AG04449 (cell line): ENCODE measurements around the gene CBFB.

Experiments
- CTCF ChIA-PET: fragments of 350-600 bp; formaldehyde crosslinking; extraction: SDS; loops from one replicate; lab custom pipeline; 2021; ENCODE audit warnings: antibody characterized with exemption; lab: Yijun Ruan, JAX
- POLR2A ChIA-PET: fragments of 400-600, 350-600 bp; formaldehyde crosslinking; extraction: SDS; loops from one replicate; lab custom pipeline; 2020; ENCODE audit warnings: antibody characterized with exemption, inconsistent platforms; lab: Yijun Ruan, JAX
- DNase-seq: peaks from one replicate; pipeline ENCODE4 v3.0.0-alpha.2; 2010; ENCODE audit warnings: low read depth, low spot score
- H3K4me3 ChIP-seq: 2 replicates; pipeline ENCODE4 v1.5.1; 2011; ENCODE audit warnings: low read depth, mild to moderate bottlenecking, control low read depth, low read length
- TF ChIP-seq, protein P1 (sequence below): IDR thresholded peaks from one replicate; pipeline ENCODE4 v1.5.1; 2011; ENCODE audit warnings: mild to moderate bottlenecking, moderate library complexity, low read length, control low read depth, inconsistent platforms; ENCODE audit not compliant: insufficient read depth; ENCODE audit errors: missing control alignments

Gene CBFB

DNA sequence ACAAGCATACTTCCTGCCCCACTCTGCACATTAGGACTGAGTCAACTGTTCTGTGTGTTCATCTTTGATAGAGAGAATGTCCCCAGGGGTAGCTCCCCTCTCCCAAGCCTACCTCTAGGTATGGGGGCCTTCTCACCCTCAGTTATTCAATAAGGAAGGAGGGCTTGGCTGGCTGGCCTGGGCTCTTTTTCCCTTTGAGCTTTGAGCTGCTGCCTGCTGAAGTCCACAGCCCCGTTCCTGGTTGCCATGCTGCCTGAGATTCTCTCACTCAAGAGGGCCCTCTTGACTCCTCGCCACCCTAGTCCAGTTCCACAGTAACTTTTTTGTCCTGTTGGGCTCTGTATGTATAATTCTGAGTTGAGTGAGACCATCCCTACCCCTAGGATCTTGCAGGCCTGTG is 116.8 kb downstream of the CBFB start:
- H3K4me3 ChIP-seq, result no peak overlapping the region
- DNase-seq, result no peak
- TF ChIP-seq, protein P1, sequence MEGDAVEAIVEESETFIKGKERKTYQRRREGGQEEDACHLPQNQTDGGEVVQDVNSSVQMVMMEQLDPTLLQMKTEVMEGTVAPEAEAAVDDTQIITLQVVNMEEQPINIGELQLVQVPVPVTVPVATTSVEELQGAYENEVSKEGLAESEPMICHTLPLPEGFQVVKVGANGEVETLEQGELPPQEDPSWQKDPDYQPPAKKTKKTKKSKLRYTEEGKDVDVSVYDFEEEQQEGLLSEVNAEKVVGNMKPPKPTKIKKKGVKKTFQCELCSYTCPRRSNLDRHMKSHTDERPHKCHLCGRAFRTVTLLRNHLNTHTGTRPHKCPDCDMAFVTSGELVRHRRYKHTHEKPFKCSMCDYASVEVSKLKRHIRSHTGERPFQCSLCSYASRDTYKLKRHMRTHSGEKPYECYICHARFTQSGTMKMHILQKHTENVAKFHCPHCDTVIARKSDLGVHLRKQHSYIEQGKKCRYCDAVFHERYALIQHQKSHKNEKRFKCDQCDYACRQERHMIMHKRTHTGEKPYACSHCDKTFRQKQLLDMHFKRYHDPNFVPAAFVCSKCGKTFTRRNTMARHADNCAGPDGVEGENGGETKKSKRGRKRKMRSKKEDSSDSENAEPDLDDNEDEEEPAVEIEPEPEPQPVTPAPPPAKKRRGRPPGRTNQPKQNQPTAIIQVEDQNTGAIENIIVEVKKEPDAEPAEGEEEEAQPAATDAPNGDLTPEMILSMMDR, result no peak
- CTCF ChIA-PET, result interaction anchor here (0.8 to 9.3 kb wide), 6 partner anchors 10 to 185 kb away, joined by 3 to 91 read pairs (median 4); partner anchors contain the start of gene CES3
- POLR2A ChIA-PET, result no interaction called here

DNA sequence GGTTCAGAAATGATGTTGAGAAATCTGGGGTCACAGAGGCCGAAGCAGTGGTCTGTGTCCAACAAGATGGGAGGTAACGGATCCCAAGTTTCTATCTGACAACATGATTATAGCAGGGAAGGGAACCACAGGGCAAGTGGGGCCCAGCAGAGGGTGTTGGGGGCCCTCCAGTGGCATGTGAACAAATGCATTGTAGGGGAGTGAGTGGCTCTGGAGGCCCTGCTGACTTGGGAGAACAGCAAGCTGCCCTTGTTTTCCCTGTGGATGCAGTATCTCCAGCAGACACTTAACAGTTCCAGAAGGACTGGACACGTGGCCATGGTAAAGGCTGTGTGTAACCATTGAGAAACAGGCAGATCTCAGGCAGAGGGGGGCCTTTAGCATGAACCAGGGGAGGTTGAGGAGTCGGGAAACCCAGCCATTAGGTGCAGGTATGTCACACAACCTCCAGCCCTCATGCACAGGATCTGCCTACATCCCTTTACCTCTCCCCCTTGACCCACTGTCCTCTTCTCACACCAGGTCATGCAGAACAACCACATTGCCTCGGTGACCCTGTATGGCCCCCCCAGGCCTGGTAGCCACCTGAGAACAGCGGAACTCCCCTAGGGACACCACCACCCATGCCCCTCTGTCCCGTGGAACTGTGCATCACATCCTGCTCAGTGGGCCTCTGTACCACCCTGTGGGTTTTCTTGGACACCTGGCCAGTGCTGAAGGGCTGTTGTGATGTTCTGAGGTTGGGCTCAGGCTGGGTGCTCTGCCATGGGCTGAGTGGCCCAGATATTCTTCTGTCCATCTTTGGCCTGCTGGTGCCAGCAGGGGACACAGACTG is 117.8 kb downstream of the CBFB start:
- POLR2A ChIA-PET, result no interaction called here

DNA sequence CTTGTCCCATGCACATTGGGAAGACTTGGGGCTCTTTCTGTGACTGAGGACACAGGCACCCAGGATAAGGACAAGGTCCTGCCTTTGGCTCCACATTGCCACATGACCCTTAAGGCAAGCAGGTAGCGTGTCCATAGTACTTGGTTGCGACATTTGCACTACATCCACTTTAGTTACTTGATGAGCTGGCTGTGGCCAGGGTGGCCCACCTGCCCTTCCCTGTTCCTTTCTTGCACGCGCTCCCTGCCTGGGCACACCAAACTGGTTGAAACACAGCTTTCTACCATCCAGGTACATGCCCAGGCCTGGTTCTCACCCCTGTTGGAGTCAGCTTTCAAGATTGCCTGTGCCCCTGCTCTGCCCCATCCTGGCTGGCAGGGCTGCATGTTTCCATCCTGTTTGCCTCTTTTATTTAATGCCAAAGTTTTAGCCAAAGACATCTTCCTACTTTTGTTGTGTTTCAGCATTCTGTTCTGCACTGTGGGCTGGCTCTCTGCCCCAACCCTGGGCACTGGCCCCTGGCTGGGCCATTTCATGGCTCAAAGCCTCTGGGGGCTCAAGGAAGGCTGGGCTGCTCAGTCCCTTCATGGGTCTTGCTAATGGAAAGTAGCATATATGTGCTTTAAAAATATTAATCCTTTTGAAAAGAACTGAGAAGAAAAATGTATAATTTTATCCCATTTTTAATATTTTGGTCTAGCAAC is 118.6 kb downstream of the CBFB start:
- H3K4me3 ChIP-seq, result no peak overlapping the region
- CTCF ChIA-PET, result interaction anchor here (0.6 kb wide), 1 partner anchor 16 kb away, joined by 3 read pairs; no protein-coding TSS in a partner anchor
- DNase-seq, result no peak
- TF ChIP-seq, protein P1, result no peak
- POLR2A ChIA-PET, result no interaction called here

More for the DNA sequence above, 117.8 kb downstream of the CBFB start:
- H3K4me3 ChIP-seq, result no peak overlapping the region
- TF ChIP-seq, protein P1, result no peak
- DNase-seq, result no peak
- CTCF ChIA-PET, result interaction anchor here (0.6 to 9.3 kb wide), 3 partner anchors 9 to 15 kb away, joined by 3 to 91 read pairs (median 3); no protein-coding TSS in a partner anchor

DNA sequence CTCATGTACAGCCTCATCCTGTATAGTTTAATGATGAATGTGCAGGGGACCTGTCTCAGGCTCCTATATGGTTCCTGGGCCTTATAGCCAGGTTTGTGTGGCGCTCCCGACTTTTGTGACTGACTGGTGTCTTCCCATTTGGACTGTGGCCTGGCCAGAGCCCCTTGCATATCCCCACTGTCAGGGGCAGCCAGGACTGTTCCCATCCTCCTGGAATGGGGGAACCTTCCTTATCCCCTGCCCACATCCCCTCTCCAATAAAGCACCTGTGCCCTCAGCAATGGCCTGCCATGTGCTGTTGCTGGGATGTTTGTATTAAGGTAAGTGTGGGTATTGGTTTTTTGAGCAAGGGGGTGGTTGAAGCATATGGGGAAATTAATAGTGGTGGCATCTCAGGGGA is 119.3 kb downstream of the CBFB start:
- DNase-seq, result no peak
- H3K4me3 ChIP-seq, result no peak overlapping the region
- TF ChIP-seq, protein P1, result no peak
- ChIA-PET CTCF (interaction anchor here (1.0 to 1.3 kb wide), 2 partner anchors 9 to 170 kb away, joined by 4 to 5 read pairs; no protein-coding TSS in a partner anchor), POLR2A (interaction anchor here (0.7 kb wide), 1 partner anchor 46 kb away, joined by 3 read pairs; no protein-coding TSS in a partner anchor)

DNA sequence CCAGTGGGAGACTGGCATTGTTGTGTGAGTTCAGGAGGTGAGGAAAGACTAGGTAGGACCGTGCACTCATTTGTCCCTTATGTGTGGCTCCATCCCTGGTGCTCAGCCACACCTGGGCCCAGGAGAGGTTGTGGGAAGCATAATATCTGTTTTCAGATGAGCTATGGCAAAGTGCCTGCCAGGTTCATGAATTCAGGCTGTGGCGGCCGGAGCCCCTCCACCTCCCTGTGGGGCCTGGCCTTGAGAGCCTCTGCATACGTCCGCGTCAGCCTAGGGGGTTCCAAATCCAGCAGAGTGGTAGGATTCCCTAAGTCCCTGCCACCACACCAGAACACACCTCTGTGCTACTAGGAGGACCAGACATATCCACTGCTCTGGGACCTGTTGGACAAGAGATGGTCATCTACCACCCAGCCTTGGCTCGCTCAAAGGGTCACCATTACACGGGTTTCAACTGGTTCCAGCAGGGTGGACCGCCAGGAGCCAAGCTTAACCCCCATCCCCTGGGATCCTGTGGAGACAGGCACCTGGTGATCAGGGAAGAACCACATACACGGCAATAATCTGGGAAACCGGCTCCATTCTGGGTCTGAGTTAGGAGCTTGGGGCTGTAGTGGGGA is 119.8 kb downstream of the CBFB start:
- TF ChIP-seq, protein P1, result no peak
- ChIA-PET CTCF (interaction anchor here (0.7 to 1.7 kb wide), 5 partner anchors 9 to 187 kb away, joined by 3 to 5 read pairs (median 4); partner anchors contain the start of gene CES3), POLR2A (interaction anchor here (0.7 kb wide), 1 partner anchor 47 kb away, joined by 3 read pairs; no protein-coding TSS in a partner anchor)
- DNase-seq, result no peak
- no peak overlapping the region for H3K4me3 ChIP-seq
